Measurements from ENCODE around the gene RNASE8. TPM values are rescaled to one million over a fixed set of nuclear protein-coding genes. Genes with fewer than 3 reads are reported as not detected.
A peak's percentile ranks its signal among the peaks of the same experiment; 100 is the strongest.

RNASE8 gene
- total and polyA plus RNA-seq, 10 of the 15 experiments (the other 5 are each of a cell fraction or from before 2014, with no cell fraction given) = not detected

DNA sequence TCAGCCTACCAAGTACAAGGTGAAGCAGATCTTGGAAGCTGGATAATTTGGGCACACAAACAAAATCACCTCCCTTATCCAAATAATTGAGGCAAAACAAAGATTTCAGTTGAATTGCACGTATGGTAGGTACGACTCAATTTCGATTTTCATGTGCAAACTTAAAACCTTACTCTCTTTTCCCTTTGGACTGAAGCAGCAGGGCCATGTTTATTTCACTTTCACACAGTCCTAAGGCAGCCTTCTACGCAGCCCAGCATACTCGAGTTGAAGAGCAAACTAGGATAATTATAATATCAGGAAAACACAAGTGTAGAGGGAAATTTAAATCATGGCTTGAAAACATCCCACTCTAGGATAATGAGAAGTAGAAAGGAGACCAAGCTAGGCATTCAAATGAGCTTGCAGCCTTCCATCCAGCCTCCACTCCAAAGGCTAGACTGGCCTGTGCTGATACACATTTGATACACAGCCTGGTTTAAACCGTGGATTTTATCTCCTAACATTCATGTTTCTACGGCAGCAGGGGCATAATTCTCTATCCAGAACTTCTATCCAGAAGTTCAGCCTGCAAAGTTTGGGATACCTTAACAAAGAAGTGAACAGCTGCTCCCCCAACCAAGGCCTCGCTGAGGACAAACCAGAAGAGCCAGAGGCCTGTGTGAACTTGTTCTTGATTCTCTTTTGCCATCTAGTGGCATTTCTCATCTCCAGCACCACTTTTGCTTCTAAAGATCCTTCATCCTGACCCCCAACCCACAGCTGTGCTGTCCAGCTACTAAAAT lies 17.8 kb upstream of the RNASE8 start (continued):
- TF ChIP-seq, protein P1, sequence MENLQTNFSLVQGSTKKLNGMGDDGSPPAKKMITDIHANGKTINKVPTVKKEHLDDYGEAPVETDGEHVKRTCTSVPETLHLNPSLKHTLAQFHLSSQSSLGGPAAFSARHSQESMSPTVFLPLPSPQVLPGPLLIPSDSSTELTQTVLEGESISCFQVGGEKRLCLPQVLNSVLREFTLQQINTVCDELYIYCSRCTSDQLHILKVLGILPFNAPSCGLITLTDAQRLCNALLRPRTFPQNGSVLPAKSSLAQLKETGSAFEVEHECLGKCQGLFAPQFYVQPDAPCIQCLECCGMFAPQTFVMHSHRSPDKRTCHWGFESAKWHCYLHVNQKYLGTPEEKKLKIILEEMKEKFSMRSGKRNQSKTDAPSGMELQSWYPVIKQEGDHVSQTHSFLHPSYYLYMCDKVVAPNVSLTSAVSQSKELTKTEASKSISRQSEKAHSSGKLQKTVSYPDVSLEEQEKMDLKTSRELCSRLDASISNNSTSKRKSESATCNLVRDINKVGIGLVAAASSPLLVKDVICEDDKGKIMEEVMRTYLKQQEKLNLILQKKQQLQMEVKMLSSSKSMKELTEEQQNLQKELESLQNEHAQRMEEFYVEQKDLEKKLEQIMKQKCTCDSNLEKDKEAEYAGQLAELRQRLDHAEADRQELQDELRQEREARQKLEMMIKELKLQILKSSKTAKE (IDR thresholded peaks at IDR 0.05; ENCODE audit: low read depth, poor library complexity, severe bottlenecking) = no peak

DNA sequence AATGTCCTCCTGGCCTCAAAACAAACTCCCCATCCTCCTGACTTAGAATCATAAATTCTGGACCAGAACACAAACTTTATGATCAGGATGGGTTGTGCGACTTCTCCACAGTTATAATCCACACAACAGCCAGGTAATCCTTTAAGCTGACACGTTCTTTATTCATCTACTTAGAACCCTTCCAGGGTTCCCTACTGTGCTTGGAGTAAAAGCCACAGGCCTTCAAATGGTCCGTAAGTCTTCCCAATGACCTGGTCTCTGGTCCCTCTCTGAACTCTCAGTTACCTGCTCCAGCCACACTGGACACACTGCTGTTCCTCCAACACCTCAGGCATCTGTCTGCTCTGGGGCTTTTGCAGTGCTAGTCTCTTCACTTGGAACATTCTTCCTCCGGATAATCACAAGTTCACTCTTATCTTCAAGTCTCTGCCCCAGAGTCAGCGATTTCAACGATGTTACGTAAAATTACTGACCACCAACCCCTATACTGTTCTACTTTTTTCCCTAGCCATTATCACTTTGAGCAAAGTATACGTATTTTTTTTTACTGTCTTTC lies 17.2 kb upstream of the RNASE8 start:
- DNase-seq (ENCODE audit: low read depth, low spot score) (no peak), ATAC-seq (no peak), FAIRE-seq (peak; percentile 23)
- Histone ChIP-seq H4K20me1 (ENCODE audit: control insufficient read depth, insufficient read depth) (no peaks in the 10 kb centered on the region), H3K36me3 (ENCODE audit: control insufficient read depth in 2 of 2, insufficient read depth in 2 of 2, low read length in 1 of 2) (no peaks in the 10 kb centered on the region), H3K27ac (ENCODE audit: control insufficient read depth, insufficient read depth) (no peak overlapping the region), H3K79me2 (ENCODE audit: control insufficient read depth, insufficient read depth, low read length) (no peaks in the 10 kb centered on the region), H3K4me1 (ENCODE audit: control insufficient read depth, insufficient read depth, low read length) (peaks cover 5% of the 10 kb centered on the region), H3K27me3 (replicated peaks in 1 of 2; ENCODE audit: control insufficient read depth in 2 of 2, insufficient read depth in 2 of 2, low read length in 1 of 2) (peaks cover 0 to 11% of the 10 kb centered on the region in 2 experiments; a peak in 3 of 4 replicates), H2AFZ (ENCODE audit: control insufficient read depth, low read depth, low read length) (no peak overlapping the region), H3K4me3 (no peak overlapping the region), H3K4me2 (ENCODE audit: control insufficient read depth, insufficient read depth) (no peak overlapping the region), H3K9me3 (replicated peaks; ENCODE audit: control insufficient read depth, insufficient read depth, low read length) (no peaks in the 10 kb centered on the region), H3K9ac (ENCODE audit: control insufficient read depth, insufficient read depth, low read length) (no peak overlapping the region)
- WGBS (ENCODE audit: insufficient coverage, insufficient replicate concordance, low lambda C conversion rate, missing lambda C conversion rate) = 34% methylated on average over 8 of the region's 8 CpGs
- CTCF ChIA-PET = interaction anchor here (0.8 to 4.3 kb wide), 11 partner anchors 9 to 70 kb away, joined by 3 to 57 read pairs (median 4); no protein-coding TSS in a partner anchor
- SMC1A ChIA-PET (ENCODE audit: uncharacterized antibody, unreplicated experiment) = interaction anchor here (1.2 to 3.8 kb wide), 4 partner anchors 21 to 69 kb away, joined by 3 to 36 read pairs (median 4); no protein-coding TSS in a partner anchor
- POLR2A ChIA-PET = interaction anchor here (0.6 to 0.8 kb wide), 2 partner anchors 26 to 274 kb away, joined by 3 read pairs; no protein-coding TSS in a partner anchor
- in situ Hi-C loops (cut with MboI) = no loop called here
- intact Hi-C loops (cut with micrococcal nuclease; ENCODE audit: unreplicated experiment) = loop anchor here (1.0 kb wide), 1 partner anchor 26 kb away; no protein-coding TSS in a partner anchor
- BruUV-seq (replicated peaks) = no TSS peak
- RAD21 ChIA-PET (ENCODE audit: unreplicated experiment) = interaction anchor here (0.6 to 3.5 kb wide), 6 partner anchors 26 to 64 kb away, joined by 3 to 24 read pairs (median 4); no protein-coding TSS in a partner anchor
- TF ChIP-seq BCL11A (IDR thresholded peaks at IDR 0.05; ENCODE audit: low read depth, low read length) (no peak), IKZF1 (conservative IDR thresholded peaks at IDR 0.05) (no peak), STAT3 (IDR thresholded peaks at IDR 0.05; ENCODE audit: low read depth, low read length) (no peak), ZNF217 (IDR thresholded peaks at IDR 0.05) (no peak), NR2C2 (IDR thresholded peaks at IDR 0.05; ENCODE audit: borderline replicate concordance, control insufficient read depth, insufficient read length, low read depth) (no peak), NFXL1 (IDR thresholded peaks at IDR 0.05; ENCODE audit: borderline replicate concordance) (no peak), ZZZ3 (IDR thresholded peaks at IDR 0.05; ENCODE audit: control insufficient read depth, insufficient read length, low read depth) (no peak), JUNB (IDR thresholded peaks at IDR 0.05) (no peak), SRF (IDR thresholded peaks at IDR 0.05; ENCODE audit: low read depth in 2 of 2, low read length in 2 of 2) (no peak), BACH1 (IDR thresholded peaks at IDR 0.05; ENCODE audit: borderline replicate concordance) (no peak), KAT2A (conservative IDR thresholded peaks at IDR 0.05; ENCODE audit: control insufficient read depth, low read depth, low read length) (no peak), EED (IDR thresholded peaks at IDR 0.05; ENCODE audit: low read depth) (no peak)
- TF ChIP-seq, protein P2, sequence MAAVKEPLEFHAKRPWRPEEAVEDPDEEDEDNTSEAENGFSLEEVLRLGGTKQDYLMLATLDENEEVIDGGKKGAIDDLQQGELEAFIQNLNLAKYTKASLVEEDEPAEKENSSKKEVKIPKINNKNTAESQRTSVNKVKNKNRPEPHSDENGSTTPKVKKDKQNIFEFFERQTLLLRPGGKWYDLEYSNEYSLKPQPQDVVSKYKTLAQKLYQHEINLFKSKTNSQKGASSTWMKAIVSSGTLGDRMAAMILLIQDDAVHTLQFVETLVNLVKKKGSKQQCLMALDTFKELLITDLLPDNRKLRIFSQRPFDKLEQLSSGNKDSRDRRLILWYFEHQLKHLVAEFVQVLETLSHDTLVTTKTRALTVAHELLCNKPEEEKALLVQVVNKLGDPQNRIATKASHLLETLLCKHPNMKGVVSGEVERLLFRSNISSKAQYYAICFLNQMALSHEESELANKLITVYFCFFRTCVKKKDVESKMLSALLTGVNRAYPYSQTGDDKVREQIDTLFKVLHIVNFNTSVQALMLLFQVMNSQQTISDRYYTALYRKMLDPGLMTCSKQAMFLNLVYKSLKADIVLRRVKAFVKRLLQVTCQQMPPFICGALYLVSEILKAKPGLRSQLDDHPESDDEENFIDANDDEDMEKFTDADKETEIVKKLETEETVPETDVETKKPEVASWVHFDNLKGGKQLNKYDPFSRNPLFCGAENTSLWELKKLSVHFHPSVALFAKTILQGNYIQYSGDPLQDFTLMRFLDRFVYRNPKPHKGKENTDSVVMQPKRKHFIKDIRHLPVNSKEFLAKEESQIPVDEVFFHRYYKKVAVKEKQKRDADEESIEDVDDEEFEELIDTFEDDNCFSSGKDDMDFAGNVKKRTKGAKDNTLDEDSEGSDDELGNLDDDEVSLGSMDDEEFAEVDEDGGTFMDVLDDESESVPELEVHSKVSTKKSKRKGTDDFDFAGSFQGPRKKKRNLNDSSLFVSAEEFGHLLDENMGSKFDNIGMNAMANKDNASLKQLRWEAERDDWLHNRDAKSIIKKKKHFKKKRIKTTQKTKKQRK (IDR thresholded peaks at IDR 0.05; ENCODE audit: low read depth, low read length) = no peak
- TF ChIP-seq, protein P3, sequence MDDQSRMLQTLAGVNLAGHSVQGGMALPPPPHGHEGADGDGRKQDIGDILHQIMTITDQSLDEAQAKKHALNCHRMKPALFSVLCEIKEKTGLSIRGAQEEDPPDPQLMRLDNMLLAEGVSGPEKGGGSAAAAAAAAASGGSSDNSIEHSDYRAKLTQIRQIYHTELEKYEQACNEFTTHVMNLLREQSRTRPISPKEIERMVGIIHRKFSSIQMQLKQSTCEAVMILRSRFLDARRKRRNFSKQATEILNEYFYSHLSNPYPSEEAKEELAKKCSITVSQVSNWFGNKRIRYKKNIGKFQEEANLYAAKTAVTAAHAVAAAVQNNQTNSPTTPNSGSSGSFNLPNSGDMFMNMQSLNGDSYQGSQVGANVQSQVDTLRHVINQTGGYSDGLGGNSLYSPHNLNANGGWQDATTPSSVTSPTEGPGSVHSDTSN (IDR thresholded peaks at IDR 0.05; ENCODE audit: insufficient replicate concordance, low read depth, low read length) = no peak

Data from GM12878 (cell line).